PC-3 (cell line): ENCODE data around the gene PCCA.

ENCODE experiments used
- EZH2 ChIP-seq: fragments of 300-600 bp; sonication (generic); IDR thresholded peaks from one replicate; pipeline ENCODE4 v1.6.1; 2017; ENCODE audit warnings: antibody characterized with exemption, mild to moderate bottlenecking, low read length; ENCODE audit not compliant: unreplicated experiment
- EZH2phosphoT487 ChIP-seq: fragments of 300-600 bp; sonication (generic); IDR thresholded peaks from 2 replicates; pipeline ENCODE4 v1.6.1; 2018; ENCODE audit warnings: mild to moderate bottlenecking, antibody characterized with exemption, low read length, borderline replicate concordance
- TF ChIP-seq, protein P1 (sequence below): fragments of 300-600 bp; sonication (generic); conservative IDR thresholded peaks from 2 replicates; pipeline ENCODE4 v1.5.1; 2017; ENCODE audit warnings: antibody characterized with exemption, low read depth, mild to moderate bottlenecking, low read length

DNA sequence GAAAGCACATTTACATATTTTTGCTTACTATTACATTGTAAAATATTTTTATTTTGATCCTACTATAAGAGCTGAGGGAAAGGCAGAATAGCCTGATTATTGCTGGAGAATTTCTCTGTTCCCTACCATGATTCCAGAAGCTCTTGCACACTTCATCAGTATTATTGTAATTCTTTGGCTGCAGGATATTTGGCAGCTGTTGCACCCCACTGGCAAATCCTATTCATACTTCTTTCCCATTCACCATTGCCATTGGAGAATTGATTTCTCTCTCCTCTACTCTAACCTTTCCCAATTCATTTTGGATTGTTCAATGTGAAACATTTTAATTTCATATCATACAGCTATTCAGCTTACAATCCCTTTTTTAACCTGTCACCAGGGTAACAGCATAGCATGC is 261.7 kb downstream of the PCCA start:
- TF ChIP-seq, protein P1, sequence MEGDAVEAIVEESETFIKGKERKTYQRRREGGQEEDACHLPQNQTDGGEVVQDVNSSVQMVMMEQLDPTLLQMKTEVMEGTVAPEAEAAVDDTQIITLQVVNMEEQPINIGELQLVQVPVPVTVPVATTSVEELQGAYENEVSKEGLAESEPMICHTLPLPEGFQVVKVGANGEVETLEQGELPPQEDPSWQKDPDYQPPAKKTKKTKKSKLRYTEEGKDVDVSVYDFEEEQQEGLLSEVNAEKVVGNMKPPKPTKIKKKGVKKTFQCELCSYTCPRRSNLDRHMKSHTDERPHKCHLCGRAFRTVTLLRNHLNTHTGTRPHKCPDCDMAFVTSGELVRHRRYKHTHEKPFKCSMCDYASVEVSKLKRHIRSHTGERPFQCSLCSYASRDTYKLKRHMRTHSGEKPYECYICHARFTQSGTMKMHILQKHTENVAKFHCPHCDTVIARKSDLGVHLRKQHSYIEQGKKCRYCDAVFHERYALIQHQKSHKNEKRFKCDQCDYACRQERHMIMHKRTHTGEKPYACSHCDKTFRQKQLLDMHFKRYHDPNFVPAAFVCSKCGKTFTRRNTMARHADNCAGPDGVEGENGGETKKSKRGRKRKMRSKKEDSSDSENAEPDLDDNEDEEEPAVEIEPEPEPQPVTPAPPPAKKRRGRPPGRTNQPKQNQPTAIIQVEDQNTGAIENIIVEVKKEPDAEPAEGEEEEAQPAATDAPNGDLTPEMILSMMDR, result no peak
- TF ChIP-seq EZH2, result no peak
- no peak for TF ChIP-seq EZH2phosphoT487
